MM.1S (cell line): Measurements from ENCODE around the gene TNKS2.
"Not testable (repeated sequence)": the region's sequence is repeated elsewhere in the genome, so short reads cannot be mapped to it uniquely, and the experiment has no call there.

Experiments used
- DNase-seq: peaks from one replicate; pipeline ENCODE4 v3.0.0-alpha.2; 2015
- H2AFZ ChIP-seq: fragments of 300-600 bp; sonication (generic); 2 replicates; pipeline ENCODE4 v1.6.0; 2016; ENCODE audit warnings: antibody characterized with exemption, low read length
- H3F3A ChIP-seq: fragments of 300-600 bp; sonication (generic); 2 replicates; pipeline ENCODE4 v1.6.1; 2016; ENCODE audit warnings: mild to moderate bottlenecking, antibody characterized with exemption, low read length, moderate library complexity, mixed read lengths; ENCODE audit not compliant: insufficient read depth
- H3K27ac ChIP-seq: fragments of 300-600 bp; sonication (generic); 2 replicates; pipeline ENCODE4 v1.5.1; 2016; ENCODE audit warnings: mild to moderate bottlenecking, low read length
- H3K27me3 ChIP-seq: fragments of 300-600 bp; sonication (generic); replicated peaks from 2 replicates; pipeline ENCODE4 v1.6.0; 2016; ENCODE audit warnings: low read length; ENCODE audit not compliant: insufficient read depth
- H3K36me3 ChIP-seq: fragments of 300-600 bp; sonication (generic); replicated peaks from 2 replicates; pipeline ENCODE4 v1.6.1; 2016; ENCODE audit warnings: mild to moderate bottlenecking, low read length, mixed read lengths; ENCODE audit not compliant: insufficient read depth
- H3K4me1 ChIP-seq: fragments of 300-600 bp; sonication (generic); 2 replicates; pipeline ENCODE4 v1.6.1; 2016; ENCODE audit warnings: low read length, mixed read lengths
- H3K4me2 ChIP-seq: fragments of 300-600 bp; sonication (generic); 2 replicates; pipeline ENCODE4 v1.6.0; 2016; ENCODE audit warnings: low read depth, low read length
- H3K4me3 ChIP-seq: fragments of 300-600 bp; sonication (generic); 2 replicates; pipeline ENCODE4 v1.5.1; 2016; ENCODE audit warnings: low read length, mixed read lengths
- H3K79me2 ChIP-seq: fragments of 300-600 bp; sonication (generic); 2 replicates; pipeline ENCODE4 v1.6.1; 2016; ENCODE audit warnings: mixed run types, low read length, mixed read lengths
- H3K9ac ChIP-seq: fragments of 300-600 bp; sonication (generic); 2 replicates; pipeline ENCODE4 v1.6.1; 2016; ENCODE audit warnings: low read length, mixed read lengths
- H3K9me2 ChIP-seq: fragments of 300-600 bp; sonication (generic); replicated peaks from 2 replicates; pipeline ENCODE4 v1.6.1; 2016; ENCODE audit warnings: mild to moderate bottlenecking, low read length, mixed read lengths; ENCODE audit not compliant: insufficient read depth
- H3K9me3 ChIP-seq: fragments of 300-600 bp; sonication (generic); replicated peaks from 2 replicates; pipeline ENCODE4 v1.6.1; 2016; ENCODE audit warnings: mild to moderate bottlenecking, low read length, mixed read lengths; ENCODE audit not compliant: insufficient read depth
- H4K20me1 ChIP-seq: fragments of 300-600 bp; sonication (generic); 2 replicates; pipeline ENCODE4 v1.6.1; 2016; ENCODE audit warnings: mild to moderate bottlenecking, low read length, moderate library complexity, mixed read lengths; ENCODE audit not compliant: insufficient read depth
- EZH2 ChIP-seq: fragments of 300-600 bp; sonication (generic); optimal IDR thresholded peaks from 2 replicates; pipeline ENCODE3; 2017; ENCODE audit warnings: low read depth, mild to moderate bottlenecking, antibody characterized with exemption, low read length, mixed read lengths
- EZH2phosphoT487 ChIP-seq: fragments of 300-600 bp; sonication (generic); IDR thresholded peaks from 2 replicates; pipeline ENCODE4 v1.6.1; 2018; ENCODE audit warnings: antibody characterized with exemption, low read length
- TF ChIP-seq, protein P1 (sequence below): fragments of 300-600 bp; sonication (generic); IDR thresholded peaks from 2 replicates; pipeline ENCODE4 v1.5.1; 2016; ENCODE audit warnings: antibody characterized with exemption, low read length, mixed read lengths

TNKS2 gene

DNA sequence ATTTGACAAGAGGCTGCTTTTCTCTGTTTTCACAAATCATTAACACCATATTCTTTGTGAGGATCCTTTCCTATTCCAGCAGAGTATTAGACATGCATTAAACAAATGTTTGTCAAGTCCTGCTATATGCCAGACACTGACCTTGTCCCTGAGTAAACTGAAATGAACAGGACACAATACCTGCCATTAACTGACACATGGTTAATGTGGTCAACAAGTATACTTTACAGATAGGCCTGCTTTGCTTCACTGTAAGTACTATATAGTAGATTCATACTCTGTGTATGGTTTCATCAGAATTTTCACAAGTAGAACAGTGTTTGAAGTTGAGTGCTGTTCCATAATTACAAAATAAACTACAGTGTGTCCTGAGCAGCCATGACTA lies 5.9 kb downstream of the TNKS2 start:
- Histone ChIP-seq H3K79me2 (peaks cover 86% of the 10 kb centered on the region), H2AFZ (no peak overlapping the region), H3K9ac (no peak overlapping the region), H3K27ac (no peak overlapping the region), H3K4me2 (no peak overlapping the region), H3K4me3 (no peak overlapping the region), H3K27me3 (no peaks in the 10 kb centered on the region), H3K4me1 (peaks cover 11% of the 10 kb centered on the region), H3K9me3 (no peaks in the 10 kb centered on the region), H3F3A (peaks cover 8% of the 10 kb centered on the region), H4K20me1 (peaks cover 11% of the 10 kb centered on the region; the same call in 1 of the 2 replicates), H3K9me2 (no peaks in the 10 kb centered on the region), H3K36me3 (no peaks in the 10 kb centered on the region)
- DNase-seq: no peak
- TF ChIP-seq EZH2phosphoT487 (no peak), EZH2 (no peak)
- TF ChIP-seq, protein P1, sequence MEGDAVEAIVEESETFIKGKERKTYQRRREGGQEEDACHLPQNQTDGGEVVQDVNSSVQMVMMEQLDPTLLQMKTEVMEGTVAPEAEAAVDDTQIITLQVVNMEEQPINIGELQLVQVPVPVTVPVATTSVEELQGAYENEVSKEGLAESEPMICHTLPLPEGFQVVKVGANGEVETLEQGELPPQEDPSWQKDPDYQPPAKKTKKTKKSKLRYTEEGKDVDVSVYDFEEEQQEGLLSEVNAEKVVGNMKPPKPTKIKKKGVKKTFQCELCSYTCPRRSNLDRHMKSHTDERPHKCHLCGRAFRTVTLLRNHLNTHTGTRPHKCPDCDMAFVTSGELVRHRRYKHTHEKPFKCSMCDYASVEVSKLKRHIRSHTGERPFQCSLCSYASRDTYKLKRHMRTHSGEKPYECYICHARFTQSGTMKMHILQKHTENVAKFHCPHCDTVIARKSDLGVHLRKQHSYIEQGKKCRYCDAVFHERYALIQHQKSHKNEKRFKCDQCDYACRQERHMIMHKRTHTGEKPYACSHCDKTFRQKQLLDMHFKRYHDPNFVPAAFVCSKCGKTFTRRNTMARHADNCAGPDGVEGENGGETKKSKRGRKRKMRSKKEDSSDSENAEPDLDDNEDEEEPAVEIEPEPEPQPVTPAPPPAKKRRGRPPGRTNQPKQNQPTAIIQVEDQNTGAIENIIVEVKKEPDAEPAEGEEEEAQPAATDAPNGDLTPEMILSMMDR: no peak

DNA sequence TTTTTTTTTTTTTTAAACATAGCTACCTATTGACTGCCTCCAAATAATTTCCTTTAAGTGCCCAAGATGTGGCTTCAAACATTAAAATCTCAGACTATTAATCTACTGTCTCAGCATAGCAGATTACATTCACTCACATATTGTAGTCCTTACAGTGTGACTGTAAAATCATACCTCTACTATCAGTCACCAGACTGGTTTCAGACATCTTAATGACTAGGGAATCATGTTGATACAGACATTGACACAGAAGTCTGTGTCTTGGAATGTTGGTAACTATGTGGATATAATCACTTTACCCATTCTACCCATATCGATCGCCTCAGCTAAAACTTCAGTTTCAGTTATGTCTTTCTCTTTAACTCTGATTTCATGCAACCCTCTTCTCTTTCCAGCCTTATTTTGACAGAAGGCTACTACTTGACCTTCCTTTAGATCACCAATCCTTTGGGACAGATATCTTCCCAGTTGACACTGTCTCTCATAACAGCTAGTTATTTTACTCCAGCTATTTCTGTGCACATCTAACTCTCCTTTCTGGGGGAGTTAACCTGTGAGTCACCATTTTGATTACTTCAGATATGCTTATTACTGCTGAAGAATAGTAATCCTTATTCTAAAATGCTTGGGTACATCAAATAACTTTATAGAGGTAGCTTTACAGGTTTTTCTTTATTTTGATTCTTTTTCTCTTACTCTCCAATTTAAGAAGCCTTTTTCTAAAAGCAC lies 7.0 kb downstream of the TNKS2 start:
- Histone ChIP-seq H3F3A (no peaks in the 10 kb centered on the region), H3K9ac (no peak overlapping the region), H3K27me3 (no peaks in the 10 kb centered on the region), H2AFZ (no peak overlapping the region), H3K27ac (no peak overlapping the region), H3K36me3 (no peaks in the 10 kb centered on the region), H3K79me2 (peaks cover 84% of the 10 kb centered on the region), H3K4me3 (no peak overlapping the region), H3K9me3 (no peaks in the 10 kb centered on the region), H3K4me2 (no peak overlapping the region), H3K4me1 (peaks cover 5% of the 10 kb centered on the region; the same call in 1 of the 2 replicates), H3K9me2 (no peaks in the 10 kb centered on the region), H4K20me1 (peaks cover 7% of the 10 kb centered on the region; the same call in 1 of the 2 replicates)
- TF ChIP-seq, protein P1: no peak
- no peak for TF ChIP-seq EZH2phosphoT487
- TF ChIP-seq EZH2: no peak
- no peak for DNase-seq

DNA sequence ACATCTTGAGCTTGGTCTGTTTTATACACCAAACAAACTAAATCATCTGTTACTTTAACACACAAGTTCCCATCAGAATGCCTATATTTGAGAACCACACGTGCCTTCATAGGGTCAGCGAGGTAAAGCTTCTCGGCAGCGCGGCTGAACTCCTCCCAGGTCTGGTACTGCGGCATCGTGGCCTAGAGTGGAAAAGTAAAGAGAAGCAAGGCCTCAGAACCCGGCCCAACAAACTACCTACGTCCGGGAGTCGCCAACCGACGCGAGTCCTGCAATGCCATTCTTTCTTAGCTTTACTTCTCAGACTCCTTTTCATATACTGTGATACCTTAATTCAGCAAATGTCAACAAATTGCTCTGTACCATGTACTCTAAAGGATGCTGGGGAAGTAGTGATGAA lies 9.0 kb downstream of the TNKS2 start:
- H3K27me3 ChIP-seq, H3K36me3 ChIP-seq, H3F3A ChIP-seq, H3K9ac ChIP-seq, H3K9me3 ChIP-seq, H2AFZ ChIP-seq, H3K27ac ChIP-seq, DNase-seq, H4K20me1 ChIP-seq, H3K4me2 ChIP-seq, H3K9me2 ChIP-seq, H3K4me1 ChIP-seq, H3K4me3 ChIP-seq: not testable (repeated sequence)
- peaks cover 77% of the 10 kb centered on the region for H3K79me2 ChIP-seq

DNA sequence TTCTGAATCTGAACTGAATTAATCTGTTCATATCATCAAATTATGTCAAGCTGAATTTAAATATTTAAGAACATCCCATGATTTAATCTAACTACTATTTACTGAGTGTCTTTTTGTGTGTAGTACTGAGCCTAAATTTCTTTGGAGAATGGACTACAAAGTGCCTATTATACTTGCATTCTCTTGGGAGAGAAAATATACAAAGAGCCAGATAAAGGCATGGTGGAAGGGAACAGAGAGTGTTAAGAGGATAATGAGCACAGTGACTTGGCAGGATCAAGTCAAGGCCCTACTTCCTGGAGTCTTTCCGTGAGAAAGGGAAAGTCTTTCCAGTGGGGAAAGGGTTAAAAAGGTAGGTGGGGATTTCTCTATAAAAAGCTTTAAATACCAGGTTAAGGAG lies 15.0 kb downstream of the TNKS2 start:
- Histone ChIP-seq H3K36me3 (peaks cover 6% of the 10 kb centered on the region; the same call in 1 of the 2 replicates), H3F3A (no peaks in the 10 kb centered on the region), H3K4me3 (no peak overlapping the region), H3K9ac (no peak overlapping the region), H3K27me3 (no peaks in the 10 kb centered on the region), H3K4me2 (no peak overlapping the region), H2AFZ (no peak overlapping the region), H3K9me3 (no peaks in the 10 kb centered on the region), H3K4me1 (no peaks in the 10 kb centered on the region), H3K27ac (no peak overlapping the region), H3K79me2 (peaks cover 62% of the 10 kb centered on the region), H3K9me2 (no peaks in the 10 kb centered on the region), H4K20me1 (peaks cover 3% of the 10 kb centered on the region)
- DNase-seq: no peak
- TF ChIP-seq, protein P1: no peak
- TF ChIP-seq EZH2phosphoT487 (no peak), EZH2 (no peak)
